A549 (cell line): ENCODE results near the gene GTF2F1. TPM values are rescaled to one million over a fixed set of nuclear protein-coding genes. Genes with fewer than 3 reads are reported as not detected.

Experiments used
- ATAC-seq, 2 experiments: fragments of 200-7000 bp in 1 of 2; fragments of >200 bp in 1 of 2; cut with Nextera tagmentation in 1 of 2; cut with Tn5 transposase in 1 of 2; 3 replicates each; pipeline versions ENCODE4 v1.8.0 to v1.9.1; 2018 to 2020; ENCODE audit warnings: mild to moderate bottlenecking in 1 of 2, moderate library complexity in 1 of 2
- CTCF ChIA-PET: fragments of 300-600 bp; sonication (Branson Sonifier 250); formaldehyde crosslinking; extraction: SDS; loops from one replicate; lab custom pipeline; 2021; ENCODE audit warnings: antibody characterized with exemption, inconsistent platforms; lab: Yijun Ruan, JAX
- POLR2A ChIA-PET: fragments of 350-600 bp; formaldehyde crosslinking; extraction: SDS; loops from one replicate; lab custom pipeline; 2021; ENCODE audit warnings: antibody characterized with exemption, inconsistent platforms; lab: Yijun Ruan, JAX
- DNase-seq, 2 experiments: peaks; one replicate each; pipeline versions ENCODE4 v3.0.0 to v3.0.0-alpha.2; 2011 to 2016; ENCODE audit warnings: low read depth in 1 of 2, low spot score in 1 of 2
- FAIRE-seq: peaks from 2 replicates; lab custom pipeline; 2011; peaks lifted over from hg19 to GRCh38; lab: Jason Lieb, UNC
- H3K27ac ChIP-seq, 2 experiments: fragments of >200 bp; sonication (Bioruptor Twin); formaldehyde crosslinking; 3 replicates each; pipeline ENCODE4 v1.5.1; 2016 to 2017
- H3K4me1 ChIP-seq: fragments of >200 bp; sonication (Bioruptor Twin); formaldehyde crosslinking; 3 replicates; pipeline ENCODE4 v1.6.1; 2016
- H3K4me2 ChIP-seq: fragments of >200 bp; sonication (Bioruptor Twin); formaldehyde crosslinking; 3 replicates; pipeline ENCODE4 v1.6.1; 2016
- H3K4me3 ChIP-seq: fragments of >200 bp; sonication (Bioruptor Twin); formaldehyde crosslinking; 3 replicates; pipeline ENCODE4 v1.5.1; 2016
- H3K9me3 ChIP-seq: fragments of >200 bp; sonication (Bioruptor Twin); formaldehyde crosslinking; 3 replicates; pipeline ENCODE4 v1.6.1; 2016
- BCL3 ChIP-seq: fragments of >200 bp; sonication (Bioruptor Twin); formaldehyde crosslinking; IDR thresholded peaks from 3 replicates; pipeline ENCODE4 v1.6.1; 2016
- CBX2 ChIP-seq: fragments of 200-600 bp; sonication (generic); IDR thresholded peaks from 2 replicates; pipeline ENCODE4 v1.6.1; 2016; ENCODE audit warnings: low read depth, mild to moderate bottlenecking, borderline replicate concordance
- CEBPB ChIP-seq, 2 experiments: fragments of >200 bp in 1 of 2; sonication (Bioruptor Twin) in 1 of 2; formaldehyde crosslinking in 1 of 2; IDR thresholded peaks; 2 replicates each; pipeline ENCODE4 v1.6.1; 2012 to 2016
- CHD4 ChIP-seq: fragments of 200-600 bp; sonication (generic); IDR thresholded peaks from 2 replicates; pipeline ENCODE4 v1.6.1; 2016; ENCODE audit warnings: antibody characterized with exemption, mild to moderate bottlenecking, borderline replicate concordance
- EHF ChIP-seq: fragments of 250-450 bp; sonication (Bioruptor Pico); IDR thresholded peaks from 2 replicates; pipeline ENCODE4 v1.5.0; 2020; ENCODE audit warnings: mild to moderate bottlenecking
- EHMT2 ChIP-seq: fragments of 200-600 bp; sonication (generic); IDR thresholded peaks from 2 replicates; pipeline ENCODE4 v1.6.1; 2016; ENCODE audit warnings: antibody characterized with exemption, low read depth, mild to moderate bottlenecking, moderate library complexity
- EP300 ChIP-seq, 2 experiments: fragments of >200 bp; sonication (Bioruptor Twin); formaldehyde crosslinking; IDR thresholded peaks; 2 replicates in 1 of 2; 3 replicates in 1 of 2; pipeline ENCODE4 v1.6.1; 2016 to 2017
- FOSB ChIP-seq: fragments of 250-450 bp; sonication (Bioruptor Pico); IDR thresholded peaks from 2 replicates; pipeline ENCODE4 v1.5.0; 2020; ENCODE audit warnings: mild to moderate bottlenecking, moderate library complexity
- HOXA7 ChIP-seq: fragments of 250-450 bp; sonication (Bioruptor Pico); IDR thresholded peaks from 2 replicates; pipeline ENCODE4 v1.5.0; 2020; ENCODE audit warnings: mild to moderate bottlenecking, moderate library complexity
- HOXB13 ChIP-seq: fragments of 250-450 bp; sonication (Bioruptor Pico); IDR thresholded peaks from 2 replicates; pipeline ENCODE4 v1.5.0; 2020; ENCODE audit warnings: low read depth, mild to moderate bottlenecking, moderate library complexity
- HOXB5 ChIP-seq: fragments of 250-450 bp; sonication (Bioruptor Pico); IDR thresholded peaks from 2 replicates; pipeline ENCODE4 v1.5.0; 2020; ENCODE audit warnings: mild to moderate bottlenecking, moderate library complexity
- MAFK ChIP-seq: fragments of 450-650 bp; IDR thresholded peaks from 2 replicates; pipeline ENCODE4 v1.6.1; 2014; ENCODE audit not compliant: partially characterized antibody
- MAX ChIP-seq: IDR thresholded peaks from 2 replicates; pipeline ENCODE4 v1.6.1; 2012
- MYC ChIP-seq: IDR thresholded peaks from 2 replicates; pipeline ENCODE4 v1.6.1; 2012; ENCODE audit warnings: mild to moderate bottlenecking, inconsistent platforms, low read length, improper control_type of control experiment, borderline replicate concordance
- NPAS2 ChIP-seq: fragments of 250-450 bp; sonication (Bioruptor Pico); IDR thresholded peaks from 2 replicates; pipeline ENCODE4 v1.8.0; 2022; ENCODE audit warnings: mild to moderate bottlenecking, moderate library complexity, borderline replicate concordance
- NR3C1 ChIP-seq: fragments of >200 bp; sonication (Bioruptor Twin); formaldehyde crosslinking; IDR thresholded peaks from 3 replicates; pipeline ENCODE4 v1.6.1; 2017
- TP53 ChIP-seq: fragments of 250-450 bp; sonication (Bioruptor Pico); IDR thresholded peaks from 2 replicates; pipeline ENCODE4 v1.5.0; 2021; ENCODE audit warnings: mild to moderate bottlenecking, moderate library complexity
- USF2 ChIP-seq: fragments of 450-650 bp; IDR thresholded peaks from 2 replicates; pipeline ENCODE4 v1.6.1; 2014; ENCODE audit warnings: antibody characterized with exemption
- ZC3H11A ChIP-seq: fragments of 450-650 bp; IDR thresholded peaks from 2 replicates; pipeline ENCODE4 v1.6.1; 2014; ENCODE audit warnings: antibody characterized with exemption, mild to moderate bottlenecking
- ZNF302 ChIP-seq: fragments of 250-450 bp; sonication (Bioruptor Pico); IDR thresholded peaks from 2 replicates; pipeline ENCODE4 v1.9.0; 2021; ENCODE audit warnings: inconsistent platforms, mild to moderate bottlenecking, moderate library complexity
- WGBS: methylation state at CpG from one replicate; pipeline ENCODE4 v1.1.6; 2017; ENCODE audit errors: missing lambda C conversion rate; 5-methylcytosine and 5-hydroxymethylcytosine counted together
- polyA plus RNA-seq, 4 experiments: library from polyadenylated mRNA; depleted of rRNA in 3 of 4; stranded (reverse); fragments of >200 nt; fragmentation: RNase III in 1 of 4; extraction: RNeasy Plus Mini Kit Qiagen cat#74134 plus additional on column Dnase treatment in 1 of 4; gene quantifications; 2 replicates in 3 of 4; 3 replicates in 1 of 4; pipeline ENCODE4 v1.2.3, GENCODE V29; 2011 to 2017
- TF ChIP-seq, protein P1 (sequence below): fragments of 250-450 bp; sonication (Bioruptor Pico); IDR thresholded peaks from 2 replicates; pipeline ENCODE4 v1.5.0; 2021; ENCODE audit warnings: mild to moderate bottlenecking, moderate library complexity, borderline replicate concordance
- TF ChIP-seq, protein P2 (sequence below): fragments of 150-350 bp; IDR thresholded peaks from 2 replicates; pipeline ENCODE4 v1.6.1; 2014; ENCODE audit warnings: low read depth, mild to moderate bottlenecking, low read length

The GTF2F1 gene
- polyA plus RNA-seq, 2 of the 4 experiments (the other 2 are of a cell fraction) = 39.0 to 75.3 TPM

DNA sequence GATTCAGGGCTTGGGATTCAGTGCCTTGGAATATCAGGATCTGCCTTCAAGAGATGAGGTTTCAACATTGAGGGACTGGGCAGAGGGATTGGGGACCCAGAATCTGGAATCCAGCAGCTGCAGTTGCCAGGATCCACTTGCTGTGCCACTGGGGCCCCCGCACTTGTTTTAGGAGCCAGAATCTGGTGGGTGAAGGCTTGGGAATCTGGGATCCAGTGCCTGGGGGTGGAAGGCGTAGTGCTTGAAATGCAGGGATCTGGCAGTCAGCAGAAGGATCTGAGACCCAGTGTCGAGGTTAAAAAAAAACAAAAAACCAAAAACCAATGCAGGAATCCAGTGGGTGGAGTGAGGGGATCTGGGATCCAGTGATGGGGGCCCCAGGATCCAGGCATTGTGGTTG is 47.9 kb upstream of the GTF2F1 start:
- H3K4me3 ChIP-seq = no peak overlapping the region
- ATAC-seq (no peak), DNase-seq (no peak), FAIRE-seq (no peak)
- POLR2A ChIA-PET = no interaction called here
- H3K27ac ChIP-seq = no peak overlapping the region
- H3K4me2 ChIP-seq = no peak overlapping the region
- TF ChIP-seq HOXB5 (CRISPR knock-in tag) = no peak
- TF ChIP-seq MAFK = no peak
- no peak for TF ChIP-seq HOXB13
- TF ChIP-seq BCL3 = no peak
- TF ChIP-seq MAX = no peak
- TF ChIP-seq EP300 (IDR thresholded peaks at IDR 0.05) = no peak
- TF ChIP-seq CEBPB (IDR thresholded peaks at IDR 0.05) = no peak
- CTCF ChIA-PET = no interaction called here
- WGBS = 74% methylated on average over 3 of the region's 3 CpGs
- H3K4me1 ChIP-seq = no peaks in the 10 kb centered on the region
- H3K9me3 ChIP-seq = no peaks in the 10 kb centered on the region

DNA sequence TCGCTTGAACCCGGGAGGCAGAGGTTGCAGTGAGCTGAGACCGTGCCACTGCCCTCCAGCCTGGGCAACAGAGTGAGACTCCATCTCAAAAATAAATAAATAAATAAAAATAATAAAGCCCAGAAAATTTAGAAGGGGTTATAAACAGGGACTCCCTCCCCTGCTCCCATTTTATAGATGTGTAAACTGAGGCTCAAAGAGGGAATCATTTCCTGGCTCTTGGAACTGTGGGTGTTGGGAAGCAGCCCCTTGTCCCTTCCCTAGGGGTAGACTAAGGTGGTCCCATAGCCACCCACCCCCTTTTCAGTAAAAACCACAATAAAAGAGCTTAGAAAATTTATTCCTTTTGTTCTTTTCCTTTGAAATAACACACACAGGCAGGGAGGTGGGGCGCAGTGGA is 46.8 kb upstream of the GTF2F1 start:
- no peak for FAIRE-seq
- TF ChIP-seq, protein P1, sequence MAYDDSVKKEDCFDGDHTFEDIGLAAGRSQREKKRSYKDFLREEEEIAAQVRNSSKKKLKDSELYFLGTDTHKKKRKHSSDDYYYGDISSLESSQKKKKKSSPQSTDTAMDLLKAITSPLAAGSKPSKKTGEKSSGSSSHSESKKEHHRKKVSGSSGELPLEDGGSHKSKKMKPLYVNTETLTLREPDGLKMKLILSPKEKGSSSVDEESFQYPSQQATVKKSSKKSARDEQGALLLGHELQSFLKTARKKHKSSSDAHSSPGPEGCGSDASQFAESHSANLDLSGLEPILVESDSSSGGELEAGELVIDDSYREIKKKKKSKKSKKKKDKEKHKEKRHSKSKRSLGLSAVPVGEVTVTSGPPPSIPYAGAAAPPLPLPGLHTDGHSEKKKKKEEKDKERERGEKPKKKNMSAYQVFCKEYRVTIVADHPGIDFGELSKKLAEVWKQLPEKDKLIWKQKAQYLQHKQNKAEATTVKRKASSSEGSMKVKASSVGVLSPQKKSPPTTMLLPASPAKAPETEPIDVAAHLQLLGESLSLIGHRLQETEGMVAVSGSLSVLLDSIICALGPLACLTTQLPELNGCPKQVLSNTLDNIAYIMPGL = no peak
- TF ChIP-seq MYC = no peak
- no peak for TF ChIP-seq NPAS2 (CRISPR knock-in tag)
- TF ChIP-seq ZC3H11A = no peak
- TF ChIP-seq EHF (CRISPR knock-in tag) = no peak
- TF ChIP-seq CBX2 = no peak
- TF ChIP-seq EP300 (IDR thresholded peaks at IDR 0.05) = no peak
- no peak for TF ChIP-seq HOXB13
- TF ChIP-seq ZNF302 (CRISPR knock-in tag) = no peak
- TF ChIP-seq CHD4 = no peak
- no peak for TF ChIP-seq NR3C1
- no peak for TF ChIP-seq TP53
- no peak for TF ChIP-seq HOXA7 (CRISPR knock-in tag)
- TF ChIP-seq EHMT2 = no peak
- no peak for TF ChIP-seq FOSB
- TF ChIP-seq, protein P2, sequence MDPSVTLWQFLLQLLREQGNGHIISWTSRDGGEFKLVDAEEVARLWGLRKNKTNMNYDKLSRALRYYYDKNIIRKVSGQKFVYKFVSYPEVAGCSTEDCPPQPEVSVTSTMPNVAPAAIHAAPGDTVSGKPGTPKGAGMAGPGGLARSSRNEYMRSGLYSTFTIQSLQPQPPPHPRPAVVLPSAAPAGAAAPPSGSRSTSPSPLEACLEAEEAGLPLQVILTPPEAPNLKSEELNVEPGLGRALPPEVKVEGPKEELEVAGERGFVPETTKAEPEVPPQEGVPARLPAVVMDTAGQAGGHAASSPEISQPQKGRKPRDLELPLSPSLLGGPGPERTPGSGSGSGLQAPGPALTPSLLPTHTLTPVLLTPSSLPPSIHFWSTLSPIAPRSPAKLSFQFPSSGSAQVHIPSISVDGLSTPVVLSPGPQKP = no peak
- TF ChIP-seq USF2 = no peak
- no peak for ATAC-seq
- CTCF ChIA-PET = interaction anchor here (0.6 kb wide), 1 partner anchor 38 kb away, joined by 4 read pairs; no protein-coding TSS in a partner anchor
- Histone ChIP-seq H3K4me3 (no peak overlapping the region), H3K9me3 (no peaks in the 10 kb centered on the region), H3K4me2 (no peak overlapping the region), H3K4me1 (no peaks in the 10 kb centered on the region), H3K27ac (no peak overlapping the region)
- POLR2A ChIA-PET = no interaction called here
- no peak for DNase-seq
- WGBS = 77% methylated on average over 3 of the region's 4 CpGs
